ENCODE data around the gene GJC2. TPM values are rescaled to one million over a fixed set of nuclear protein-coding genes. Genes with fewer than 3 reads are reported as not detected.

GJC2 gene
- total RNA-seq, 1 experiment from 2014 or later: 1.5 TPM

- ChIA-PET CTCF (no interaction called here), POLR2A (no interaction called here)
- BruUV-seq (replicated peaks): no TSS peak
- Mint-ChIP-seq H3K4me3 (ENCODE audit: unreplicated experiment) (no peak overlapping the region), H3K27ac (ENCODE audit: unreplicated experiment) (no peak overlapping the region), H3K36me3 (ENCODE audit: insufficient read depth, unreplicated experiment) (peaks cover 11% of the 10 kb centered on the region), H3K4me1 (ENCODE audit: low read depth, unreplicated experiment) (no peaks in the 10 kb centered on the region), H3K9me3 (ENCODE audit: unreplicated experiment) (no peaks in the 10 kb centered on the region), H3K27me3 (ENCODE audit: insufficient read depth, unreplicated experiment) (no peaks in the 10 kb centered on the region)
- Histone ChIP-seq H3K27me3 (replicated peaks; ENCODE audit: control insufficient read depth, insufficient read depth, low read length) (no peaks in the 10 kb centered on the region), H3K4me1 (peaks cover 11% of the 10 kb centered on the region), H3K36me3 (ENCODE audit: control insufficient read depth, insufficient read depth, low read length) (peaks cover 3% of the 10 kb centered on the region), H3K4me3 (ENCODE audit: low read depth, low read length) (no peak overlapping the region), H3K9me3 (no peaks in the 10 kb centered on the region)
- intact Hi-C loops (cut with micrococcal nuclease; ENCODE audit: unreplicated experiment): no loop called here
- no peak for DNase-seq
- TF ChIP-seq, protein P1, sequence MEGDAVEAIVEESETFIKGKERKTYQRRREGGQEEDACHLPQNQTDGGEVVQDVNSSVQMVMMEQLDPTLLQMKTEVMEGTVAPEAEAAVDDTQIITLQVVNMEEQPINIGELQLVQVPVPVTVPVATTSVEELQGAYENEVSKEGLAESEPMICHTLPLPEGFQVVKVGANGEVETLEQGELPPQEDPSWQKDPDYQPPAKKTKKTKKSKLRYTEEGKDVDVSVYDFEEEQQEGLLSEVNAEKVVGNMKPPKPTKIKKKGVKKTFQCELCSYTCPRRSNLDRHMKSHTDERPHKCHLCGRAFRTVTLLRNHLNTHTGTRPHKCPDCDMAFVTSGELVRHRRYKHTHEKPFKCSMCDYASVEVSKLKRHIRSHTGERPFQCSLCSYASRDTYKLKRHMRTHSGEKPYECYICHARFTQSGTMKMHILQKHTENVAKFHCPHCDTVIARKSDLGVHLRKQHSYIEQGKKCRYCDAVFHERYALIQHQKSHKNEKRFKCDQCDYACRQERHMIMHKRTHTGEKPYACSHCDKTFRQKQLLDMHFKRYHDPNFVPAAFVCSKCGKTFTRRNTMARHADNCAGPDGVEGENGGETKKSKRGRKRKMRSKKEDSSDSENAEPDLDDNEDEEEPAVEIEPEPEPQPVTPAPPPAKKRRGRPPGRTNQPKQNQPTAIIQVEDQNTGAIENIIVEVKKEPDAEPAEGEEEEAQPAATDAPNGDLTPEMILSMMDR (IDR thresholded peaks at IDR 0.05; ENCODE audit: insufficient read depth in 1 of 2, low read depth in 1 of 2, low read length in 1 of 2, severe bottlenecking in 1 of 2, unreplicated experiment in 1 of 2): no peak
Observed at GRCh38 chr1:228145463-228146416, 4.0 kb upstream of the GJC2 start.

- peaks cover 6% of the 10 kb centered on the region for H3K36me3 Mint-ChIP-seq (ENCODE audit: insufficient read depth, unreplicated experiment)
- H3K9me3 Mint-ChIP-seq (ENCODE audit: unreplicated experiment): no peaks in the 10 kb centered on the region
- Histone ChIP-seq H3K4me1 (peaks cover 7% of the 10 kb centered on the region), H3K36me3 (ENCODE audit: control insufficient read depth, insufficient read depth, low read length) (peaks cover 3% of the 10 kb centered on the region), H3K9me3 (no peaks in the 10 kb centered on the region), H3K4me3 (ENCODE audit: low read depth, low read length) (no peak overlapping the region), H3K27me3 (replicated peaks; ENCODE audit: control insufficient read depth, insufficient read depth, low read length) (no peaks in the 10 kb centered on the region)
- CTCF ChIA-PET: no interaction called here
- no TSS peak for BruUV-seq (replicated peaks)
- H3K4me1 Mint-ChIP-seq (ENCODE audit: low read depth, unreplicated experiment): no peaks in the 10 kb centered on the region
- TF ChIP-seq, protein P1 (IDR thresholded peaks at IDR 0.05; ENCODE audit: insufficient read depth in 1 of 2, low read depth in 1 of 2, low read length in 1 of 2, severe bottlenecking in 1 of 2, unreplicated experiment in 1 of 2): no peak
- no peak for DNase-seq
- H3K4me3 Mint-ChIP-seq (ENCODE audit: unreplicated experiment): no peak overlapping the region
- no peaks in the 10 kb centered on the region for H3K27me3 Mint-ChIP-seq (ENCODE audit: insufficient read depth, unreplicated experiment)
- POLR2A ChIA-PET: no interaction called here
- H3K27ac Mint-ChIP-seq (ENCODE audit: unreplicated experiment): no peak overlapping the region
- intact Hi-C loops (cut with micrococcal nuclease; ENCODE audit: unreplicated experiment): no loop called here
Observed at GRCh38 chr1:228146417-228147150, 3.1 kb upstream of the GJC2 start.

DNA sequence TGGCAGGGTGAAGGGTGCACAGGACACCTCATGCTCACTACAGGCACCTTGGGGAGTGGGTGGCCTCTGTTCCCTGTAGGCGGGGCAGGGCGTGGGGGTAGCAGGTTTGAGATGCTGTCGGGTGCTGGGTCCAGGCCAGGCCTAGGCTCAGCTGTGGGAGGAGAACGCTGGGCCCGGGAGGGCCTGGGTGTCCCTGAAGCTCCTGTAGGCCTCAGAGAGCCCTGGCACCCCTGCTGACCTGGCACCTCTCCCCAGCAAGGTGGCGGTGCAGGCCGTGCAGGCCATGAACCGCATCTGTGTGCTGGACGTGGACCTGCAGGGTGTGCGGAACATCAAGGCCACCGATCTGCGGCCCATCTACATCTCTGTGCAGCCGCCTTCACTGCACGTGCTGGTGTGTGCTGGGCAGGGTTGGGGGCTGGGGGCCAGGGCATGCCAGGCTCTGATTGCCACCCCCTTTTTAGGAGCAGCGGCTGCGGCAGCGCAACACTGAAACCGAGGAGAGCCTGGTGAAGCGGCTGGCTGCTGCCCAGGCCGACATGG lies 2.5 kb upstream of the GJC2 start:
- peaks cover 6% of the 10 kb centered on the region; the same call in 1 of the 2 replicates for H3K4me1 ChIP-seq
- TF ChIP-seq, protein P1 (IDR thresholded peaks at IDR 0.05; ENCODE audit: insufficient read depth in 1 of 2, low read depth in 1 of 2, low read length in 1 of 2, severe bottlenecking in 1 of 2, unreplicated experiment in 1 of 2): no peak
- H3K4me1 Mint-ChIP-seq (ENCODE audit: low read depth, unreplicated experiment): no peaks in the 10 kb centered on the region
- no TSS peak for BruUV-seq (replicated peaks)
- H3K27me3 ChIP-seq (replicated peaks; ENCODE audit: control insufficient read depth, insufficient read depth, low read length): no peaks in the 10 kb centered on the region
- no peaks in the 10 kb centered on the region for H3K27me3 Mint-ChIP-seq (ENCODE audit: insufficient read depth, unreplicated experiment)
- peaks cover 6% of the 10 kb centered on the region for H3K36me3 Mint-ChIP-seq (ENCODE audit: insufficient read depth, unreplicated experiment)
- H3K27ac Mint-ChIP-seq (ENCODE audit: unreplicated experiment): no peak overlapping the region
- no peak overlapping the region for H3K4me3 ChIP-seq (ENCODE audit: low read depth, low read length)
- DNase-seq: no peak
- CTCF ChIA-PET: no interaction called here
- no peaks in the 10 kb centered on the region for H3K9me3 Mint-ChIP-seq (ENCODE audit: unreplicated experiment)
- intact Hi-C loops (cut with micrococcal nuclease; ENCODE audit: unreplicated experiment): no loop called here
- POLR2A ChIA-PET: no interaction called here
- H3K36me3 ChIP-seq (ENCODE audit: control insufficient read depth, insufficient read depth, low read length): peaks cover 2% of the 10 kb centered on the region
- no peak overlapping the region for H3K4me3 Mint-ChIP-seq (ENCODE audit: unreplicated experiment)
- H3K9me3 ChIP-seq: no peaks in the 10 kb centered on the region

Measured in Caco-2 (cell line).